ENCODE results near the gene DSC1. TPM values are rescaled to one million over a fixed set of nuclear protein-coding genes. Genes with fewer than 3 reads are reported as not detected.
A peak's percentile ranks its signal among the peaks of the same experiment; 100 is the strongest.

DSC1 gene
- total and polyA plus RNA-seq, 2 of the 13 experiments (the other 11 are each of a cell fraction or from before 2014, with no cell fraction given): not detected

DNA sequence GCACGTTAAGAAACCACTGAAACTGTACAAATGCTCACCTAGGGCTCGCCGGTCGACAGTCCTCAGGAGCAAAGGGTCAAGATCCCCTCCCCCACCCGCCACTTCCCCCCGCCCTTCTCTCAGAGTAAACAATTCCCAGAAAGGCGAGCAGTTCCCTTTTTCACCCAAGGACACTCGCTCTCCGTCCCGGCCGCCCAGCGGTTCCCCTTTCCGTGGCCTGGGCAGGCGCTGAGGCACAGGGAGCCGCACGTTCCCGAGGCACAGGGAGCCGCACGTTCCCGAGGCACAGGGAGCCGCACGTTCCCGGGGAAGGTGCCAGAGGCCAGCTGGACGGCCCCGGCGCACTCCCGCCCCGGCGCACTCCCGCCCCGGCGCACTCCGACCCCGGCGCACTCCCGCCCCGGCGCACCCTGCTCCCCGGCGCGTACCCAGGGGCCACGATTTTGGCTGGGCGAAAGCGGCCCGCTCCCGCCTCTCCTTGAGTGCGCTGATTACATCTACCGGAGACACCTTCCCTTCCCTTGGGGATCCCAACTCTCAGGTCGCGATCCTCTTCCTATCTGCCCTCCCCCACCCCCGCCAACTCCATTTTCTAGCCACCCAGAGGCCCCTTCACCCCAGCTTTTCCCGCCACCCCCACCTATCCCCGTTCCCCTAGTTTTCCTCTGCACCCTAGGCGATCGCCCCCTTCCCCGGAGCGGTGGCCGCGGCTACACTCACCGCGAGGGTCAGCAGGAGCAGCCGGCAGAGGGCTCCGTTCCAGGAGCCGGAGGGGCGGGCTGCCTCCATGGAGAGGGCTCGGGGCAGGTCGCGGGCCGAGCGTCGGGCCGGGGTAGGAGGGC lies 61.3 kb downstream of the DSC1 start (continued):
- no peak for TF ChIP-seq KDM6A (CRISPR knock-in tag; IDR thresholded peaks at IDR 0.05; ENCODE audit: low read depth)
- peak; percentile 64; the same call in 1 of the 2 replicates for TF ChIP-seq ZNF333 (CRISPR knock-in tag; IDR thresholded peaks at IDR 0.05; ENCODE audit: borderline replicate concordance)
- TF ChIP-seq SIN3B (IDR thresholded peaks at IDR 0.05; ENCODE audit: low read length): no peak
- peak; percentile 69 for TF ChIP-seq TAF1 (CRISPR knock-in tag; IDR thresholded peaks at IDR 0.05)
- TF ChIP-seq TBL1XR1 (IDR thresholded peaks at IDR 0.05; ENCODE audit: borderline replicate concordance, low read length, partially characterized antibody): no peak
- TF ChIP-seq TOE1 (CRISPR knock-in tag; IDR thresholded peaks at IDR 0.05): no peak
- TF ChIP-seq SYNCRIP (IDR thresholded peaks at IDR 0.05; ENCODE audit: insufficient read depth, low read depth, low read length): no peak
- TF ChIP-seq NFE2L2 (IDR thresholded peaks at IDR 0.05; ENCODE audit: low read length): no peak
- TF ChIP-seq ZNF7 (CRISPR knock-in tag; IDR thresholded peaks at IDR 0.05): no peak
- no peak for TF ChIP-seq ZNF343 (CRISPR knock-in tag; IDR thresholded peaks at IDR 0.05)
- TF ChIP-seq, protein P1, sequence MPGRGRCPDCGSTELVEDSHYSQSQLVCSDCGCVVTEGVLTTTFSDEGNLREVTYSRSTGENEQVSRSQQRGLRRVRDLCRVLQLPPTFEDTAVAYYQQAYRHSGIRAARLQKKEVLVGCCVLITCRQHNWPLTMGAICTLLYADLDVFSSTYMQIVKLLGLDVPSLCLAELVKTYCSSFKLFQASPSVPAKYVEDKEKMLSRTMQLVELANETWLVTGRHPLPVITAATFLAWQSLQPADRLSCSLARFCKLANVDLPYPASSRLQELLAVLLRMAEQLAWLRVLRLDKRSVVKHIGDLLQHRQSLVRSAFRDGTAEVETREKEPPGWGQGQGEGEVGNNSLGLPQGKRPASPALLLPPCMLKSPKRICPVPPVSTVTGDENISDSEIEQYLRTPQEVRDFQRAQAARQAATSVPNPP (CRISPR knock-in tag; IDR thresholded peaks at IDR 0.05): peak; percentile 6; the same call in 1 of the 2 replicates
- no peak for TF ChIP-seq SSRP1 (CRISPR knock-in tag; IDR thresholded peaks at IDR 0.05)
- TF ChIP-seq ZNF724P (CRISPR knock-in tag; IDR thresholded peaks at IDR 0.05; ENCODE audit: borderline replicate concordance): no peak
- TF ChIP-seq TAF15 (IDR thresholded peaks at IDR 0.05; ENCODE audit: low read depth, low read length, poor library complexity, severe bottlenecking): no peak
- no peak for TF ChIP-seq TP53 (CRISPR knock-in tag; conservative IDR thresholded peaks at IDR 0.05)
- no peak for TF ChIP-seq ZNF546 (CRISPR knock-in tag; conservative IDR thresholded peaks at IDR 0.05)
- TF ChIP-seq YEATS2 (CRISPR knock-in tag; IDR thresholded peaks at IDR 0.05; ENCODE audit: borderline replicate concordance): no peak
- TF ChIP-seq, protein P2, sequence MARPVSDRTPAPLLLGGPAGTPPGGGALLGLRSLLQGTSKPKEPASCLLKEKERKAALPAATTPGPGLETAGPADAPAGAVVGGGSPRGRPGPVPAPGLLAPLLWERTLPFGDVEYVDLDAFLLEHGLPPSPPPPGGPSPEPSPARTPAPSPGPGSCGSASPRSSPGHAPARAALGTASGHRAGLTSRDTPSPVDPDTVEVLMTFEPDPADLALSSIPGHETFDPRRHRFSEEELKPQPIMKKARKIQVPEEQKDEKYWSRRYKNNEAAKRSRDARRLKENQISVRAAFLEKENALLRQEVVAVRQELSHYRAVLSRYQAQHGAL (CRISPR knock-in tag; IDR thresholded peaks at IDR 0.05; ENCODE audit: not compliant biosample characterization): no peak
- TF ChIP-seq, protein P3, sequence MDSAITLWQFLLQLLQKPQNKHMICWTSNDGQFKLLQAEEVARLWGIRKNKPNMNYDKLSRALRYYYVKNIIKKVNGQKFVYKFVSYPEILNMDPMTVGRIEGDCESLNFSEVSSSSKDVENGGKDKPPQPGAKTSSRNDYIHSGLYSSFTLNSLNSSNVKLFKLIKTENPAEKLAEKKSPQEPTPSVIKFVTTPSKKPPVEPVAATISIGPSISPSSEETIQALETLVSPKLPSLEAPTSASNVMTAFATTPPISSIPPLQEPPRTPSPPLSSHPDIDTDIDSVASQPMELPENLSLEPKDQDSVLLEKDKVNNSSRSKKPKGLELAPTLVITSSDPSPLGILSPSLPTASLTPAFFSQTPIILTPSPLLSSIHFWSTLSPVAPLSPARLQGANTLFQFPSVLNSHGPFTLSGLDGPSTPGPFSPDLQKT (CRISPR knock-in tag; IDR thresholded peaks at IDR 0.05; ENCODE audit: borderline replicate concordance): no peak
- TF ChIP-seq GZF1 (CRISPR knock-in tag; IDR thresholded peaks at IDR 0.05): no peak
- no peak for TF ChIP-seq SP5 (CRISPR knock-in tag; IDR thresholded peaks at IDR 0.05; ENCODE audit: borderline replicate concordance, low read depth)
- TF ChIP-seq ZFX (CRISPR knock-in tag; IDR thresholded peaks at IDR 0.05; ENCODE audit: low read depth): peak; percentile 62
- TF ChIP-seq TCF7L2 (IDR thresholded peaks at IDR 0.05; ENCODE audit: low read depth, low read length): no peak
- TF ChIP-seq MBD4 (IDR thresholded peaks at IDR 0.05; ENCODE audit: borderline replicate concordance, low read length): no peak
- no peak for TF ChIP-seq ZBTB7B (CRISPR knock-in tag; IDR thresholded peaks at IDR 0.05)
- no peak for TF ChIP-seq SMAD9 (CRISPR knock-in tag; IDR thresholded peaks at IDR 0.05)
- no peak for TF ChIP-seq REPIN1 (CRISPR knock-in tag; IDR thresholded peaks at IDR 0.05; ENCODE audit: borderline replicate concordance, low read depth)

All from HepG2 (cell line).